Renal pelvis (tissue), 4 donors: ENCODE results near the gene HOXC6. TPM values are rescaled to one million over a fixed set of nuclear protein-coding genes. Genes with fewer than 3 reads are reported as not detected.
A peak's percentile ranks its signal among the peaks of the same experiment; 100 is the strongest.
"Not testable (repeated sequence)": the region's sequence is repeated elsewhere in the genome, so short reads cannot be mapped to it uniquely, and the experiment has no call there.

Experiments
- DNase-seq: peaks from one replicate; pipeline ENCODE4 v3.0.0-alpha.2; 2013
- polyA plus RNA-seq, 3 donors: library from polyadenylated mRNA; unstranded; fragments of 120-200 nt; gene quantifications; one replicate each; pipeline ENCODE4 v1.2.1, GENCODE V29; 2013; ENCODE audit not compliant: insufficient read length in 3 of 3

HOXC6 gene
- polyA plus RNA-seq, 3 donors, result 28.7 to 40.5 (median 30.0) TPM

- peak; percentile 84 for DNase-seq
Observed at GRCh38 chr12:54052438-54053002, 24.3 kb downstream of the HOXC6 start.

- no peak for DNase-seq
Observed at GRCh38 chr12:54053003-54053750, 24.9 kb downstream of the HOXC6 start.

GRCh38 chr12:54053751-54054741 lies 25.8 kb downstream of the HOXC6 start, which contains the start of gene HOXC4:
HOXC4 (plus strand) TSS chr12:54053835; CDS start chr12:54053923, 88 bp downstream.
- peak; percentile 96 for DNase-seq

GRCh38 chr12:54054742-54055194 lies 26.5 kb downstream of the HOXC6 start:
- no peak for DNase-seq

- no peak for DNase-seq
Observed at GRCh38 chr12:54055552-54055951, 27.3 kb downstream of the HOXC6 start.

- DNase-seq, result no peak
Observed at GRCh38 chr12:54056110-54056509, 27.9 kb downstream of the HOXC6 start.

GRCh38 chr12:54058128-54058768 lies 30.0 kb downstream of the HOXC6 start:
- DNase-seq, result no peak

GRCh38 chr12:54059668-54060067 lies 31.4 kb downstream of the HOXC6 start:
- DNase-seq, result no peak

- no peak for DNase-seq
Observed at GRCh38 chr12:54060174-54060974, 32.1 kb downstream of the HOXC6 start.

GRCh38 chr12:54060975-54061778 lies 32.9 kb downstream of the HOXC6 start:
- no peak for DNase-seq

- DNase-seq, result no peak
Observed at GRCh38 chr12:54065677-54066076, 37.4 kb downstream of the HOXC6 start.

GRCh38 chr12:54066408-54066807 lies 38.2 kb downstream of the HOXC6 start:
- DNase-seq, result no peak

GRCh38 chr12:54068418-54069070 lies 40.3 kb downstream of the HOXC6 start:
- DNase-seq, result no peak

- DNase-seq, result no peak
Observed at GRCh38 chr12:54071942-54072341, 43.7 kb downstream of the HOXC6 start.

- no peak for DNase-seq
Observed at GRCh38 chr12:54074308-54074707, 46.1 kb downstream of the HOXC6 start.

- no peak for DNase-seq
Observed at GRCh38 chr12:54075409-54075808, 47.2 kb downstream of the HOXC6 start.

GRCh38 chr12:54075974-54076373 lies 47.7 kb downstream of the HOXC6 start:
- no peak for DNase-seq

GRCh38 chr12:54077843-54078242 lies 49.6 kb downstream of the HOXC6 start:
- DNase-seq, result not testable (repeated sequence)

GRCh38 chr12:54079115-54079514 lies 50.9 kb downstream of the HOXC6 start:
- not testable (repeated sequence) for DNase-seq
